Nephron (organoid): Measurements from ENCODE around the gene SRF.

Experiments
- H3K27ac Mint-ChIP-seq, 3 experiments: 2 replicates each; pipeline ENCODE4 v1.8.0; 2020; ENCODE audit warnings: mixed read lengths in 3 of 3, mild to moderate bottlenecking in 2 of 3, moderate library complexity in 1 of 3
- H3K27me3 Mint-ChIP-seq: 2 replicates; pipeline ENCODE4 v1.8.0; 2021; ENCODE audit warnings: low read depth, mild to moderate bottlenecking, moderate library complexity, mixed read lengths
- H3K36me3 Mint-ChIP-seq: 2 replicates; pipeline ENCODE4 v1.8.0; 2020; ENCODE audit warnings: low read depth, mixed read lengths
- H3K4me1 Mint-ChIP-seq: 2 replicates; pipeline ENCODE4 v1.8.0; 2020; ENCODE audit warnings: mixed read lengths
- H3K4me3 Mint-ChIP-seq, 3 experiments: 2 replicates each; pipeline ENCODE4 v1.8.0; 2020; ENCODE audit warnings: mild to moderate bottlenecking in 3 of 3, mixed read lengths in 3 of 3, moderate library complexity in 2 of 3
- H3K9me3 Mint-ChIP-seq: 2 replicates; pipeline ENCODE4 v1.8.0; 2020; ENCODE audit warnings: mixed read lengths
- CTCF ChIP-seq, 3 experiments: fragments of 200-600 bp; sonication (generic); IDR thresholded peaks; one replicate each; pipeline ENCODE4 v1.5.0; 2021; ENCODE audit warnings: antibody characterized with exemption in 3 of 3; ENCODE audit not compliant: unreplicated experiment in 3 of 3

The SRF gene

DNA sequence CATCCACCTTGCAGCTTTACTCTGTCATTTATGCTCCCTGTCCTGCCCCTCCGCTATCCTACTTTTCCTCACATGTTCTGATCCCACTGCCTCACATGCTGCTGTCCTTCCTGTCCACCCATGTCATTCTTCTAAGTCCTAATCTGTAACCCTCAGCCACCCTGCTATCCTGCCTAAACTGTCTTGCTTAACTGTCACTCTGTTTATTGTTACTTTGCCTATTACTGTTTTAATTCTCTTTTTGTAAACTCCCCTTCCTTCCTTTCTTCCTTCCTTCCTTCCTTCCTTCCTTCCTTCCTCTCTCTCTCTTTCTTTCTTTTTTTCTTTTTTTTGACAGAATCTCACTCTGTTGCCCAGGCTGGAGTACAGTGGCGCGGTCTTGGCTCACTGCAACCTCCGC is 12.4 kb downstream of the SRF start:
- peaks cover 32% of the 10 kb centered on the region for H3K4me1 Mint-ChIP-seq
- no peak for TF ChIP-seq CTCF (IDR thresholded peaks at IDR 0.05; ENCODE audit: unreplicated experiment in 3 of 3)
- no peaks in the 10 kb centered on the region for H3K9me3 Mint-ChIP-seq
- peak overlapping the region; percentile 88 to 96 (median 90) for H3K4me3 Mint-ChIP-seq
- no peaks in the 10 kb centered on the region for H3K27me3 Mint-ChIP-seq
- peak overlapping the region; percentile 43 to 89 (median 58) for H3K27ac Mint-ChIP-seq
- H3K36me3 Mint-ChIP-seq, result peaks cover 34% of the 10 kb centered on the region

- no peaks in the 10 kb centered on the region for H3K27me3 Mint-ChIP-seq
- H3K4me1 Mint-ChIP-seq, result peaks cover 32% of the 10 kb centered on the region
- peak overlapping the region; percentile 55 to 96 (median 69) for H3K4me3 Mint-ChIP-seq
- H3K36me3 Mint-ChIP-seq, result peaks cover 33% of the 10 kb centered on the region
- H3K9me3 Mint-ChIP-seq, result no peaks in the 10 kb centered on the region
- H3K27ac Mint-ChIP-seq, result no peak overlapping the region
- no peak for TF ChIP-seq CTCF (IDR thresholded peaks at IDR 0.05; ENCODE audit: unreplicated experiment in 3 of 3)
Observed at GRCh38 chr6:43184268-43184985, 13.4 kb downstream of the SRF start.

DNA sequence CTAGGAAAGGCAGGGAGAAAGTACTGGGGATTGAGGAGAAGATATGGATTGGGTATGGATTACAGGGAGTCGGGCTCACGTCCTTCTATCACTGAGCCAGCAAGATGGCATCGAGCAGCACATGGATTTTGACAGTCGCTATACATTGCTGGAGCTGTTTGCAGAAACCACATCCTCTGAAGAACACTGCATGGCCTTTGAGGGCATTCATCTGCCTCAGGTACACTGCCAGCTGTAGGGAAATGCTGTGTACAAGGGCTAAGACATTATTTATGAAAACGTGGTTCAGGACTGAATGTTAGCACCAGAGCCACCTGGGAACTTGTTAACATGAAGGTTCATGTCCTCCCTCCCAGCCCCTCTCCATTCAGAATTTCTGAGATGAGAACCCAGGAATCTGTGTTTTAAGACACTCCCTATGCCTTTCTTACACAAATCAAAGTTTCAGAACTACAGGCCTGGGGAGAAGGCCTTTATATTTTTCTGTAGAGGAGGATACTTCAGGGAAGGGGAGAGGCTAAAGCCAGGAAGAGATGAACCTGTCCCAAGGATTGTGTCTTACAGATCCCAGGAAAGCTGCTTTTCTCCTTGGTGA is 14.4 kb downstream of the SRF start:
- Mint-ChIP-seq H3K4me3 (no peak overlapping the region), H3K27me3 (no peaks in the 10 kb centered on the region), H3K27ac (no peak overlapping the region), H3K36me3 (peaks cover 38% of the 10 kb centered on the region), H3K9me3 (no peaks in the 10 kb centered on the region), H3K4me1 (peaks cover 32% of the 10 kb centered on the region)
- no peak for TF ChIP-seq CTCF (IDR thresholded peaks at IDR 0.05; ENCODE audit: unreplicated experiment in 3 of 3)

DNA sequence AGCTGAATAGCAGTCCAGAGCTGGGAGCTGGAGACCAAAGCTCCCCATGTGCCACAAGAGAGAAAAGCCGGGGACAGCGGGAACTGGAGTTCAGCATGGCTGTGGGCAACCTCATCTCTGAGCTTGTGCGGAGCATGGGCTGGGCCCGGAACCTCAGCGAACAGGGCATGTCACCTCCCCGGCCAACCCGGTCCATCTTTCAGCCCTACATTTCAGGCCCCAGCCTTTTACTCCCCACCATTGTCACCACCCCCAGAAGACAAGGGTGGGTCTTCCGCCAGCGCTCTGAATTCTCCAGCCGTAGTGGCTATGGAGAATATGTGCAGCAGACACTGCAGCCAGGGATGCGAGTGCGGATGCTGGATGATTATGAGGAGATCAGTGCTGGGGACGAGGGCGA is 14.9 kb downstream of the SRF start:
- H3K4me3 Mint-ChIP-seq, result no peak overlapping the region
- peaks cover 27% of the 10 kb centered on the region for H3K4me1 Mint-ChIP-seq
- no peaks in the 10 kb centered on the region for H3K9me3 Mint-ChIP-seq
- no peaks in the 10 kb centered on the region for H3K27me3 Mint-ChIP-seq
- no peak for TF ChIP-seq CTCF (IDR thresholded peaks at IDR 0.05; ENCODE audit: unreplicated experiment in 3 of 3)
- H3K36me3 Mint-ChIP-seq, result peaks cover 38% of the 10 kb centered on the region
- H3K27ac Mint-ChIP-seq, result no peak overlapping the region

DNA sequence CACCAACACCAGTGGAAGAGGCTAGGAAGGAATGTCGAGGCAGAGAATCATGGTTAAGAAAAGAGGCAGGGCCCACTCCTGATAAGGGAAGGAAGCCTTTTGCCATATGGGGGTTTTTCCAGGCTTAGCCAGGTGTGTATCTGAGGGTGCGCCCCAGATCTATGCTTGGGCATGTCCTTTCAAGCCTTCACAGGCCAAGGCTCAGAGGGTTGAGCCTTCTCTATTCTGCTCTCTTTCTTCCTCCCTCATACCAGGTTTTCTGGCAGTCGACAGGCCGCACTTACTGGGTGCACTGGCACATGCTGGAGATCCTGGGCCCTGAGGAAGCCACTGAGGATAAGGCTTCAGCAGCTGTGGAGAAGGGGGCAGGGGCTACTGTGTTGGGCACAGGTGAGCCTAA is 15.6 kb downstream of the SRF start:
- Mint-ChIP-seq H3K36me3 (peaks cover 38% of the 10 kb centered on the region), H3K9me3 (no peaks in the 10 kb centered on the region), H3K27me3 (no peaks in the 10 kb centered on the region), H3K4me3 (no peak overlapping the region), H3K27ac (no peak overlapping the region), H3K4me1 (peaks cover 20% of the 10 kb centered on the region)
- no peak for TF ChIP-seq CTCF (IDR thresholded peaks at IDR 0.05; ENCODE audit: unreplicated experiment in 3 of 3)

GRCh38 chr6:43187821-43188220 is 16.8 kb downstream of the SRF start:
- H3K4me3 Mint-ChIP-seq, result no peak overlapping the region
- no peaks in the 10 kb centered on the region for H3K9me3 Mint-ChIP-seq
- H3K27ac Mint-ChIP-seq, result no peak overlapping the region
- no peak for TF ChIP-seq CTCF (IDR thresholded peaks at IDR 0.05; ENCODE audit: unreplicated experiment in 3 of 3)
- peaks cover 42% of the 10 kb centered on the region for H3K36me3 Mint-ChIP-seq
- no peaks in the 10 kb centered on the region for H3K27me3 Mint-ChIP-seq
- H3K4me1 Mint-ChIP-seq, result peaks cover 14% of the 10 kb centered on the region
